ENCODE measurements around the gene COQ10B.

The COQ10B gene

DNA sequence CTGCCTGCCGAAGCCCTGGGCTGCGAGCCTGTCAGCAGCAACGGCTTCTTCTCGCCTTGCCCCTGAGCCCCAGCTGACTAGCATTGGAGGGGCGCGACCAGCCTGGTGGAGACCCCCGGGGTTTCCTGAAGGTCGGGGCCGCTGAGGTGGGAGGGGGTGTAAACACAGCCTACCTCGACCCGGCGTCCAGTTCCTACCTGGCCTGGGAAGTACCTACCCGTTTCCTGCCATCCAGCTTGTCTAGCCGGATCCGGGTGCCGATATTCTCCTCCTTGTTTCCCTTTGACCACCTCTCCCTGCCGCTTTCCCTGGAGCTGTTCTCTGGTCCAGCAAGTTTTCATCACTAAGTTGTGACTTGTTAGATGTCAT, 63.0 kb downstream of the COQ10B start:
- ATAC-seq: peak; percentile 48
- TF ChIP-seq SNAI2 (CRISPR knock-in tag; IDR thresholded peaks at IDR 0.05) (no peak), TOX (CRISPR knock-in tag; IDR thresholded peaks at IDR 0.05; ENCODE audit: borderline replicate concordance) (no peak), POU6F1 (CRISPR knock-in tag; IDR thresholded peaks at IDR 0.05; ENCODE audit: borderline replicate concordance, low read depth) (no peak), ZNF8 (CRISPR knock-in tag; IDR thresholded peaks at IDR 0.05) (no peak), PPARA (CRISPR knock-in tag; IDR thresholded peaks at IDR 0.05; ENCODE audit: borderline replicate concordance) (no peak), ISL1 (CRISPR knock-in tag; IDR thresholded peaks at IDR 0.05) (no peak), ZC3H10 (CRISPR knock-in tag; IDR thresholded peaks at IDR 0.05) (no peak), CSDC2 (CRISPR knock-in tag; IDR thresholded peaks at IDR 0.05) (no peak), BACH2 (CRISPR knock-in tag; IDR thresholded peaks at IDR 0.05; ENCODE audit: borderline replicate concordance) (no peak), ZFP3 (CRISPR knock-in tag; IDR thresholded peaks at IDR 0.05) (no peak), GLIS3 (CRISPR knock-in tag; IDR thresholded peaks at IDR 0.05) (no peak), ZNF70 (CRISPR knock-in tag; IDR thresholded peaks at IDR 0.05) (no peak), ESRRG (CRISPR knock-in tag; IDR thresholded peaks at IDR 0.05) (no peak)
- TF ChIP-seq, protein P1, sequence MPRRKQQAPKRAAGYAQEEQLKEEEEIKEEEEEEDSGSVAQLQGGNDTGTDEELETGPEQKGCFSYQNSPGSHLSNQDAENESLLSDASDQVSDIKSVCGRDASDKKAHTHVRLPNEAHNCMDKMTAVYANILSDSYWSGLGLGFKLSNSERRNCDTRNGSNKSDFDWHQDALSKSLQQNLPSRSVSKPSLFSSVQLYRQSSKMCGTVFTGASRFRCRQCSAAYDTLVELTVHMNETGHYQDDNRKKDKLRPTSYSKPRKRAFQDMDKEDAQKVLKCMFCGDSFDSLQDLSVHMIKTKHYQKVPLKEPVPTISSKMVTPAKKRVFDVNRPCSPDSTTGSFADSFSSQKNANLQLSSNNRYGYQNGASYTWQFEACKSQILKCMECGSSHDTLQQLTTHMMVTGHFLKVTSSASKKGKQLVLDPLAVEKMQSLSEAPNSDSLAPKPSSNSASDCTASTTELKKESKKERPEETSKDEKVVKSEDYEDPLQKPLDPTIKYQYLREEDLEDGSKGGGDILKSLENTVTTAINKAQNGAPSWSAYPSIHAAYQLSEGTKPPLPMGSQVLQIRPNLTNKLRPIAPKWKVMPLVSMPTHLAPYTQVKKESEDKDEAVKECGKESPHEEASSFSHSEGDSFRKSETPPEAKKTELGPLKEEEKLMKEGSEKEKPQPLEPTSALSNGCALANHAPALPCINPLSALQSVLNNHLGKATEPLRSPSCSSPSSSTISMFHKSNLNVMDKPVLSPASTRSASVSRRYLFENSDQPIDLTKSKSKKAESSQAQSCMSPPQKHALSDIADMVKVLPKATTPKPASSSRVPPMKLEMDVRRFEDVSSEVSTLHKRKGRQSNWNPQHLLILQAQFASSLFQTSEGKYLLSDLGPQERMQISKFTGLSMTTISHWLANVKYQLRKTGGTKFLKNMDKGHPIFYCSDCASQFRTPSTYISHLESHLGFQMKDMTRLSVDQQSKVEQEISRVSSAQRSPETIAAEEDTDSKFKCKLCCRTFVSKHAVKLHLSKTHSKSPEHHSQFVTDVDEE (CRISPR knock-in tag; IDR thresholded peaks at IDR 0.05): no peak
- TF ChIP-seq, protein P2, sequence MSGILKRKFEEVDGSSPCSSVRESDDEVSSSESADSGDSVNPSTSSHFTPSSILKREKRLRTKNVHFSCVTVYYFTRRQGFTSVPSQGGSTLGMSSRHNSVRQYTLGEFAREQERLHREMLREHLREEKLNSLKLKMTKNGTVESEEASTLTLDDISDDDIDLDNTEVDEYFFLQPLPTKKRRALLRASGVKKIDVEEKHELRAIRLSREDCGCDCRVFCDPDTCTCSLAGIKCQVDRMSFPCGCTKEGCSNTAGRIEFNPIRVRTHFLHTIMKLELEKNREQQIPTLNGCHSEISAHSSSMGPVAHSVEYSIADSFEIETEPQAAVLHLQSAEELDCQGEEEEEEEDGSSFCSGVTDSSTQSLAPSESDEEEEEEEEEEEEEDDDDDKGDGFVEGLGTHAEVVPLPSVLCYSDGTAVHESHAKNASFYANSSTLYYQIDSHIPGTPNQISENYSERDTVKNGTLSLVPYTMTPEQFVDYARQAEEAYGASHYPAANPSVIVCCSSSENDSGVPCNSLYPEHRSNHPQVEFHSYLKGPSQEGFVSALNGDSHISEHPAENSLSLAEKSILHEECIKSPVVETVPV (CRISPR knock-in tag; IDR thresholded peaks at IDR 0.05): no peak
- TF ChIP-seq, protein P3, sequence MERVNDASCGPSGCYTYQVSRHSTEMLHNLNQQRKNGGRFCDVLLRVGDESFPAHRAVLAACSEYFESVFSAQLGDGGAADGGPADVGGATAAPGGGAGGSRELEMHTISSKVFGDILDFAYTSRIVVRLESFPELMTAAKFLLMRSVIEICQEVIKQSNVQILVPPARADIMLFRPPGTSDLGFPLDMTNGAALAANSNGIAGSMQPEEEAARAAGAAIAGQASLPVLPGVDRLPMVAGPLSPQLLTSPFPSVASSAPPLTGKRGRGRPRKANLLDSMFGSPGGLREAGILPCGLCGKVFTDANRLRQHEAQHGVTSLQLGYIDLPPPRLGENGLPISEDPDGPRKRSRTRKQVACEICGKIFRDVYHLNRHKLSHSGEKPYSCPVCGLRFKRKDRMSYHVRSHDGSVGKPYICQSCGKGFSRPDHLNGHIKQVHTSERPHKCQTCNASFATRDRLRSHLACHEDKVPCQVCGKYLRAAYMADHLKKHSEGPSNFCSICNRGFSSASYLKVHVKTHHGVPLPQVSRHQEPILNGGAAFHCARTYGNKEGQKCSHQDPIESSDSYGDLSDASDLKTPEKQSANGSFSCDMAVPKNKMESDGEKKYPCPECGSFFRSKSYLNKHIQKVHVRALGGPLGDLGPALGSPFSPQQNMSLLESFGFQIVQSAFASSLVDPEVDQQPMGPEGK (CRISPR knock-in tag; IDR thresholded peaks at IDR 0.05; ENCODE audit: borderline replicate concordance): no peak

DNA sequence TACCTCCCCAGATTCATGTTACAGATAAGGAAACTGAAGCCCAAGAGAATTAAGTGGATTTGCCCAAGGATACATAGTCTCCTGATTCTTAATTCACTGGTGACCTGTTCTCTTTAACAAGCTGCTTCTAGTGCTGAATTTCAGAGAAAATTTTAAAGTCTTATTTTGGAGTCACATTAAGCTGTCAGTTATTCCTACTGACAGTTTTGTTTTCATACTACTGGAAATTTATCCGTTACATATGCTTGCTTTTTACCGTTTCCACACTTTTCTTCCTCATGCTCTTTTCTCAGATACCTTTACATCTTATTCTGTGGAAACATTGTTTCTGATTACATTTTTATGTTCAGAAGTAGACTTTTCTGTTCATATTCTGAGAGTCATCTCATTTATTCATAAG, 63.8 kb downstream of the COQ10B start:
- ATAC-seq: no peak
- TF ChIP-seq TCF4 (CRISPR knock-in tag; IDR thresholded peaks at IDR 0.05; ENCODE audit: borderline replicate concordance) (no peak), CSDC2 (CRISPR knock-in tag; IDR thresholded peaks at IDR 0.05) (no peak), SNAI2 (CRISPR knock-in tag; IDR thresholded peaks at IDR 0.05) (no peak), ZNF70 (CRISPR knock-in tag; IDR thresholded peaks at IDR 0.05) (no peak), PPARA (CRISPR knock-in tag; IDR thresholded peaks at IDR 0.05; ENCODE audit: borderline replicate concordance) (no peak), ESRRG (CRISPR knock-in tag; IDR thresholded peaks at IDR 0.05) (no peak), CREB5 (CRISPR knock-in tag; IDR thresholded peaks at IDR 0.05; ENCODE audit: low read depth) (no peak), ZNF8 (CRISPR knock-in tag; IDR thresholded peaks at IDR 0.05) (no peak), BACH2 (CRISPR knock-in tag; IDR thresholded peaks at IDR 0.05; ENCODE audit: borderline replicate concordance) (no peak), ARNTL (CRISPR knock-in tag; IDR thresholded peaks at IDR 0.05; ENCODE audit: borderline replicate concordance, low read depth) (no peak), ISL1 (CRISPR knock-in tag; IDR thresholded peaks at IDR 0.05) (no peak), RARB (CRISPR knock-in tag; IDR thresholded peaks at IDR 0.05) (no peak), ZC3H10 (CRISPR knock-in tag; IDR thresholded peaks at IDR 0.05) (no peak), TOX (CRISPR knock-in tag; IDR thresholded peaks at IDR 0.05; ENCODE audit: borderline replicate concordance) (no peak), ZFP30 (CRISPR knock-in tag; IDR thresholded peaks at IDR 0.05) (no peak), OSR1 (CRISPR knock-in tag; IDR thresholded peaks at IDR 0.05) (no peak)
- TF ChIP-seq, protein P1 (CRISPR knock-in tag; IDR thresholded peaks at IDR 0.05): no peak
